ENCODE measurements around the gene RSPO4.

DNA sequence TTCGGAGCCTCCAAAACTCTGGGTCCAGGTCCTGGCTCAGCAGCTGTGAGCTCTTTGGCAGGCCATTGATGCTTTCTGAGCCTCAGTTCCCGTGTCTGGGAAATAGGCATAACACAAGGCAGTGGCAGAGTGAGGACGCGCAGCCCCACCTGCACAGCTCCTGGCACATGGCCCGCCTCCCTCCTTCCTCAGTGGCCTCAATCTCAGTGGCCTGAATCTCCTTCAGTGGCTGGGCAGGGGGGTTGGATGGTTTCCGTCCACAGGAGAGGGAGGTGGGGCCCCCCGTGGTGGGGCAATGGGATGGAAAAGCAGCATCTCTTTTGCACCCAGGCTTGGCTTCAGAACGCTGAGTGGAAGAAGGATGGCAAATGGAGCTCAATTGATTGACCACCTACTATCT lies 5.1 kb downstream of the RSPO4 start:
- TF ChIP-seq, protein P1, sequence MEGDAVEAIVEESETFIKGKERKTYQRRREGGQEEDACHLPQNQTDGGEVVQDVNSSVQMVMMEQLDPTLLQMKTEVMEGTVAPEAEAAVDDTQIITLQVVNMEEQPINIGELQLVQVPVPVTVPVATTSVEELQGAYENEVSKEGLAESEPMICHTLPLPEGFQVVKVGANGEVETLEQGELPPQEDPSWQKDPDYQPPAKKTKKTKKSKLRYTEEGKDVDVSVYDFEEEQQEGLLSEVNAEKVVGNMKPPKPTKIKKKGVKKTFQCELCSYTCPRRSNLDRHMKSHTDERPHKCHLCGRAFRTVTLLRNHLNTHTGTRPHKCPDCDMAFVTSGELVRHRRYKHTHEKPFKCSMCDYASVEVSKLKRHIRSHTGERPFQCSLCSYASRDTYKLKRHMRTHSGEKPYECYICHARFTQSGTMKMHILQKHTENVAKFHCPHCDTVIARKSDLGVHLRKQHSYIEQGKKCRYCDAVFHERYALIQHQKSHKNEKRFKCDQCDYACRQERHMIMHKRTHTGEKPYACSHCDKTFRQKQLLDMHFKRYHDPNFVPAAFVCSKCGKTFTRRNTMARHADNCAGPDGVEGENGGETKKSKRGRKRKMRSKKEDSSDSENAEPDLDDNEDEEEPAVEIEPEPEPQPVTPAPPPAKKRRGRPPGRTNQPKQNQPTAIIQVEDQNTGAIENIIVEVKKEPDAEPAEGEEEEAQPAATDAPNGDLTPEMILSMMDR (IDR thresholded peaks at IDR 0.05; ENCODE audit: insufficient read depth, low read depth, low read length) = no peak
- TF ChIP-seq EZH2 (IDR thresholded peaks at IDR 0.05; ENCODE audit: insufficient read depth, low read length) = no peak
